H1 (cell line): ENCODE results near the gene ZNF777. TPM values are rescaled to one million over a fixed set of nuclear protein-coding genes. Genes with fewer than 3 reads are reported as not detected.
A peak's percentile ranks its signal among the peaks of the same experiment; 100 is the strongest.

ENCODE experiments used
- CTCF ChIA-PET: fragments of 300-600 bp; sonication (Branson Sonifier 250); formaldehyde crosslinking; loops from one replicate; lab custom pipeline; 2021; ENCODE audit not compliant: partially characterized antibody; lab: Charles Lee
- POLR2A ChIA-PET: fragments of 300-600 bp; sonication (Branson Sonifier 250); formaldehyde crosslinking; loops from one replicate; lab custom pipeline; 2021; ENCODE audit warnings: inconsistent platforms; ENCODE audit not compliant: partially characterized antibody; lab: Charles Lee
- DNase-seq, 2 experiments: peaks; one replicate each; pipeline versions ENCODE4 v3.0.0 to v3.0.0-alpha.2; 2010 to 2022; ENCODE audit warnings: low spot score in 2 of 2, low read depth in 1 of 2, mixed read lengths in 1 of 2
- FAIRE-seq: peaks from 2 replicates; lab custom pipeline; 2011; peaks lifted over from hg19 to GRCh38; lab: Jason Lieb, UNC
- H2AFZ ChIP-seq: 2 replicates; pipeline ENCODE4 v1.8.1; 2012; ENCODE audit warnings: low read length, inconsistent platforms
- H2AK5ac ChIP-seq: 2 replicates; pipeline ENCODE4 v1.6.1; 2013; ENCODE audit warnings: low read depth, low read length
- H2BK120ac ChIP-seq: replicated peaks from 2 replicates; pipeline ENCODE3; 2013; ENCODE audit warnings: low read depth, low read length, inconsistent platforms
- H2BK12ac ChIP-seq: 2 replicates; pipeline ENCODE4 v1.6.1; 2013; ENCODE audit warnings: low read depth, low read length
- H2BK15ac ChIP-seq: 2 replicates; pipeline ENCODE4 v1.6.1; 2013; ENCODE audit warnings: low read length
- H2BK20ac ChIP-seq: 2 replicates; pipeline ENCODE4 v1.6.1; 2013; ENCODE audit warnings: low read length
- H2BK5ac ChIP-seq: 2 replicates; pipeline ENCODE4 v1.6.1; 2013; ENCODE audit warnings: low read depth, low read length
- H3K14ac ChIP-seq: 2 replicates; pipeline ENCODE4 v1.6.1; 2013; ENCODE audit warnings: inconsistent platforms; ENCODE audit not compliant: insufficient read length
- H3K18ac ChIP-seq: 2 replicates; pipeline ENCODE4 v1.6.1; 2013; ENCODE audit warnings: low read length; ENCODE audit errors: extremely low read depth
- H3K23ac ChIP-seq: 2 replicates; pipeline ENCODE4 v1.6.1; 2013; ENCODE audit warnings: inconsistent platforms; ENCODE audit not compliant: insufficient read length
- H3K23me2 ChIP-seq: 2 replicates; pipeline ENCODE4 v1.6.1; 2013; ENCODE audit warnings: low read depth, low read length
- H3K27ac ChIP-seq: 2 replicates; pipeline ENCODE4 v1.6.1; 2011; ENCODE audit warnings: low read depth, low read length, inconsistent platforms
- H3K27me3 ChIP-seq, 4 experiments: replicated peaks in 1 of 4; 1 replicate in 1 of 4; 2 replicates in 3 of 4; pipeline versions ENCODE4 v1.6.1 to v1.8.1; 2011 to 2013; ENCODE audit warnings: low read length in 3 of 4, mild to moderate bottlenecking in 3 of 4, inconsistent platforms in 2 of 4, mixed read lengths in 2 of 4, moderate library complexity in 1 of 4; ENCODE audit not compliant: control insufficient read depth in 3 of 4, insufficient read depth in 3 of 4; ENCODE audit errors: extremely low read depth in 1 of 4
- H3K36me3 ChIP-seq, 4 experiments: 2 replicates each; pipeline versions ENCODE4 v1.6.1 to v1.8.1; 2011 to 2013; ENCODE audit warnings: mild to moderate bottlenecking in 4 of 4, low read length in 3 of 4, moderate library complexity in 2 of 4, control low read depth in 1 of 4, inconsistent platforms in 1 of 4; ENCODE audit not compliant: insufficient read depth in 4 of 4, control insufficient read depth in 2 of 4
- H3K4ac ChIP-seq: replicated peaks from 2 replicates; pipeline ENCODE3; 2013; ENCODE audit warnings: low read length, low read depth, mixed read lengths, inconsistent platforms; ENCODE audit not compliant: insufficient read length
- H3K4me1 ChIP-seq, 4 experiments: replicated peaks in 1 of 4; 1 replicate in 1 of 4; 2 replicates in 3 of 4; pipeline versions ENCODE4 v1.6.1 to v1.8.1; 2011 to 2013; ENCODE audit warnings: low read length in 3 of 4, inconsistent platforms in 2 of 4, mixed read lengths in 1 of 4; ENCODE audit not compliant: insufficient read depth in 4 of 4, control insufficient read depth in 3 of 4
- H3K4me2 ChIP-seq, 2 experiments: 2 replicates each; pipeline versions ENCODE4 v1.6.1 to v1.8.1; 2011 to 2013; ENCODE audit warnings: low read depth in 2 of 2, low read length in 2 of 2, control low read depth in 1 of 2, inconsistent platforms in 1 of 2, mild to moderate bottlenecking in 1 of 2; ENCODE audit not compliant: insufficient read depth in 1 of 2
- H3K4me3 ChIP-seq, 4 experiments: fragments of 200-600, 300-600 bp in 1 of 4; sonication (generic), shearing (Covaris generic), sonication (Bioruptor Twin) in 1 of 4; 2 replicates each; pipeline versions ENCODE4 v1.5.1 to v1.8.1; 2011 to 2016; ENCODE audit warnings: low read length in 4 of 4, low read depth in 3 of 4, control low read depth in 2 of 4, inconsistent platforms in 2 of 4, mild to moderate bottlenecking in 2 of 4, mixed read lengths in 1 of 4, moderate library complexity in 1 of 4; ENCODE audit not compliant: insufficient read depth in 2 of 4; ENCODE audit errors: extremely low read depth in 1 of 4
- H3K56ac ChIP-seq: replicated peaks from 2 replicates; pipeline ENCODE3; 2013; ENCODE audit warnings: low read depth, mild to moderate bottlenecking, mixed read lengths, low read length, inconsistent platforms; ENCODE audit not compliant: insufficient read length
- H3K79me1 ChIP-seq: 2 replicates; pipeline ENCODE4 v1.6.1; 2013; ENCODE audit warnings: low read depth, low read length, control low read depth
- H3K79me2 ChIP-seq, 2 experiments: 2 replicates each; pipeline versions ENCODE4 v1.6.1 to v1.8.1; 2012 to 2013; ENCODE audit warnings: low read length in 2 of 2, mild to moderate bottlenecking in 2 of 2, inconsistent platforms in 1 of 2; ENCODE audit not compliant: insufficient read depth in 2 of 2, control insufficient read depth in 1 of 2
- H3K9ac ChIP-seq, 4 experiments: replicated peaks in 1 of 4; 1 replicate in 1 of 4; 2 replicates in 3 of 4; pipeline versions ENCODE4 v1.6.1 to v1.8.1; 2011 to 2013; ENCODE audit warnings: low read depth in 3 of 4, low read length in 3 of 4, control low read depth in 2 of 4, mild to moderate bottlenecking in 2 of 4, moderate library complexity in 2 of 4, inconsistent platforms in 1 of 4; ENCODE audit errors: extremely low read depth in 1 of 4
- H3K9me3 ChIP-seq, 2 experiments: 2 replicates each; pipeline versions ENCODE4 v1.6.1 to v1.8.1; 2012 to 2013; ENCODE audit warnings: mild to moderate bottlenecking in 2 of 2, moderate library complexity in 2 of 2, control low read depth in 1 of 2, inconsistent platforms in 1 of 2, low read depth in 1 of 2, low read length in 1 of 2, mixed read lengths in 1 of 2; ENCODE audit not compliant: insufficient read depth in 2 of 2
- H4K20me1 ChIP-seq, 2 experiments: replicated peaks in 1 of 2; 2 replicates each; pipeline versions ENCODE3 to v1.8.1; 2011 to 2013; ENCODE audit warnings: inconsistent platforms in 2 of 2, low read length in 2 of 2, mild to moderate bottlenecking in 1 of 2; ENCODE audit not compliant: insufficient read depth in 2 of 2, control insufficient read depth in 1 of 2
- H4K5ac ChIP-seq: 2 replicates; pipeline ENCODE4 v1.6.1; 2013; ENCODE audit warnings: low read length, low read depth, mixed read lengths, inconsistent platforms; ENCODE audit not compliant: insufficient read length
- H4K8ac ChIP-seq: 2 replicates; pipeline ENCODE4 v1.8.0; 2013; ENCODE audit warnings: mild to moderate bottlenecking, moderate library complexity, low read length, inconsistent platforms; ENCODE audit not compliant: insufficient read depth; ENCODE audit errors: extremely low read depth
- H4K91ac ChIP-seq: replicated peaks from 2 replicates; pipeline ENCODE3; 2013; ENCODE audit warnings: low read length, mixed read lengths, inconsistent platforms; ENCODE audit not compliant: insufficient read length
- BACH1 ChIP-seq: IDR thresholded peaks from 2 replicates; pipeline ENCODE4 v1.6.1; 2012; ENCODE audit warnings: low read length, improper control_type of control experiment
- CTBP2 ChIP-seq: IDR thresholded peaks from 2 replicates; pipeline ENCODE4 v1.7.0; 2011; ENCODE audit warnings: borderline replicate concordance, mild to moderate bottlenecking, moderate library complexity, mixed read lengths, low read length; ENCODE audit not compliant: insufficient read depth, insufficient read length
- WGBS, 2 experiments: shearing (Covaris generic) in 1 of 2; methylation state at CpG; one replicate each; pipeline versions ENCODE4 v1.1.6 to v1.1.7; 2013 to 2015; ENCODE audit warnings: low lambda C conversion rate in 2 of 2, mixed read lengths in 2 of 2, inconsistent platforms in 1 of 2, low coverage in 1 of 2, missing lambda C conversion rate in 1 of 2; ENCODE audit not compliant: insufficient replicate concordance in 2 of 2, insufficient coverage in 1 of 2, insufficient read length in 1 of 2; ENCODE audit errors: extremely low coverage in 1 of 2, missing lambda C conversion rate in 1 of 2; 5-methylcytosine and 5-hydroxymethylcytosine counted together
- polyA plus RNA-seq, 7 experiments: library from polyadenylated mRNA; depleted of rRNA in 3 of 7; stranded (reverse) in 5 of 7; unstranded in 2 of 7; fragments of >200 nt in 5 of 7; fragments of 200-250 nt in 2 of 7; gene quantifications; 1 replicate in 5 of 7; 2 replicates in 1 of 7; 4 replicates in 1 of 7; pipeline versions ENCODE4 v1.2.1 to v1.2.3, GENCODE V29; 2011 to 2013; ENCODE audit warnings: missing spikeins in 2 of 7, mixed read lengths in 2 of 7
- total RNA-seq: library from RNA; stranded (reverse); fragmentation: NEBNext Ultra II Directional; extraction: Animal tissue kit (Norgen Biotek cat#: 25700); gene quantifications from 2 replicates; pipeline ENCODE4 v1.2.1, GENCODE V29; 2021

The ZNF777 gene
- total and polyA plus RNA-seq, 2 of the 8 experiments (the other 6 are each of a cell fraction or from before 2014, with no cell fraction given), result 8.0 to 10.1 TPM

DNA sequence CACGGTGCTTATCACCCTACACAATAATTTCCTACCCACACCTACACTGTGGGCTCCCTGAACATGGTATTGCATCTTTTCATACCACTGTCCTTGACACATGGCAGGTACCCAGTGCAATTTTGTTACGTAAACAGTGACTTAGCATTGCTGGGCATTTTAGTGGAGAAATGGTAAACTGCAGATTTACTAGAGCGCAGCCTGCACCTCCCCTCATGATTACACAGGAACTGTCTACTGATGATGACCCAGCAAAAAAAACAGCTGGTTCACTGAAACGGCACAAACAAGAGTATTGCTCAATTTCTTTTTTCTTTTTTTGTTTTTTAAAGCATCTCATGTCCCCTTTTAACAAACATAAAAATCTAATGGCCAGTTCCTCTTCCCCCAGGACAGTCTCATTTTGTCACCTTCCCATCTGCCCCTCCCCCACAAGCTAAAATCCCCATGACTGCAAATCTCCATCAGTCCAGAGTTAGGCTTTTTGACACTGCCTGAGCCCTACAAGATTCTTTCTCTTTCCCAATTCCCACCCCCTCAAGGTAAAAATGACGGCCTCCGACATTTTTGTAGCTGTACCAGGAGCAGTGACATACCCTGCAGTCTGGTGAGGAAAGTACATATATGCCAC is 34.0 kb upstream of the ZNF777 start:
- Histone ChIP-seq H2BK120ac (no peak overlapping the region), H3K27ac (no peak overlapping the region), H3K56ac (no peak overlapping the region), H3K23ac (no peak overlapping the region), H3K4me3 (no peak overlapping the region), H3K27me3 (peaks cover 0 to 3% (median under 1%) of the 10 kb centered on the region in 4 experiments; a peak in 2 of 7 replicates), H2AK5ac (no peak overlapping the region), H3K4me1 (no peaks in the 10 kb centered on the region; a peak in 2 of 7 replicates), H3K14ac (no peak overlapping the region), H3K79me1 (no peaks in the 10 kb centered on the region; the same call in 1 of the 2 replicates), H4K8ac (no peak overlapping the region), H3K4ac (no peak overlapping the region), H4K5ac (no peak overlapping the region), H2BK5ac (no peak overlapping the region), H3K4me2 (no peak overlapping the region), H3K18ac (no peak overlapping the region), H4K91ac (no peak overlapping the region), H2BK20ac (no peak overlapping the region), H4K20me1 (peaks cover 3 to 6% of the 10 kb centered on the region in 2 experiments), H3K9me3 (no peaks in the 10 kb centered on the region), H3K36me3 (peaks cover 5 to 19% (median 16%) of the 10 kb centered on the region in 4 experiments; a peak in 5 of 8 replicates), H3K23me2 (0 out of 2 replicates have a peak, but pooled peaks cover 4% of the 10 kb centered on the region), H3K9ac (no peak overlapping the region), H2BK12ac (no peak overlapping the region), H2BK15ac (no peak overlapping the region), H2AFZ (no peak overlapping the region), H3K79me2 (peaks cover 0 to 12% of the 10 kb centered on the region in 2 experiments; a peak in 2 of 4 replicates)
- DNase-seq (no peak), FAIRE-seq (no peak)
- POLR2A ChIA-PET, result interaction anchor here (0.6 to 1.9 kb wide), 4 partner anchors 8 to 265 kb away, joined by 3 to 4 read pairs (median 3); no protein-coding TSS in a partner anchor
- CTCF ChIA-PET, result interaction anchor here (0.8 to 2.3 kb wide), 9 partner anchors 13 to 311 kb away, joined by 3 to 12 read pairs (median 4); no protein-coding TSS in a partner anchor
- TF ChIP-seq CTBP2, result no peak
- TF ChIP-seq BACH1, result 0 out of 2 replicates have a peak, but pooled peaks have one; percentile 13
- 84% methylated on average over 6 of the region's 6 CpGs; no CpG with 5 or more reads in 1 of the 2 experiments for WGBS, 2 experiments
